GM12878 (cell line): Measurements from ENCODE around the gene DUSP16. TPM values are rescaled to one million over a fixed set of nuclear protein-coding genes. Genes with fewer than 3 reads are reported as not detected.

Experiments used
- BHLHE40 ChIP-seq, 2 experiments: fragments of 450-650 bp in 1 of 2; IDR thresholded peaks; 2 replicates each; pipeline ENCODE4 v1.6.1; 2011 to 2017; ENCODE audit warnings: low read depth in 2 of 2, borderline replicate concordance in 1 of 2, improper control_type of control experiment in 1 of 2, low read length in 1 of 2, mild to moderate bottlenecking in 1 of 2
- CBX3 ChIP-seq: fragments of 200-600 bp; sonication (generic); IDR thresholded peaks from 2 replicates; pipeline ENCODE4 v1.6.1; 2016; ENCODE audit warnings: low read depth, borderline replicate concordance
- DPF2 ChIP-seq: fragments of 450-650 bp; IDR thresholded peaks from 2 replicates; pipeline ENCODE4 v1.6.1; 2017; ENCODE audit warnings: mild to moderate bottlenecking
- EGR1 ChIP-seq, 2 experiments: IDR thresholded peaks; 1 replicate in 1 of 2; 2 replicates in 1 of 2; pipeline ENCODE4 v1.6.1; 2011 to 2012; ENCODE audit warnings: low read depth in 2 of 2, low read length in 2 of 2, borderline replicate concordance in 1 of 2, mild to moderate bottlenecking in 1 of 2, moderate library complexity in 1 of 2
- GATAD2B ChIP-seq: fragments of 450-650 bp; conservative IDR thresholded peaks from 2 replicates; pipeline ENCODE4 v1.6.1; 2017; ENCODE audit warnings: low read depth, mild to moderate bottlenecking, moderate library complexity
- HSF1 ChIP-seq: fragments of 150-350 bp; IDR thresholded peaks from 2 replicates; pipeline ENCODE4 v1.6.1; 2014; ENCODE audit warnings: mild to moderate bottlenecking, low read depth, low read length
- KAT2A ChIP-seq: conservative IDR thresholded peaks from 2 replicates; pipeline ENCODE4 v1.6.1; 2011; ENCODE audit warnings: low read depth, low read length; ENCODE audit not compliant: control insufficient read depth
- KLF5 ChIP-seq: fragments of 450-650 bp; IDR thresholded peaks from 2 replicates; pipeline ENCODE4 v1.6.1; 2014; ENCODE audit warnings: mild to moderate bottlenecking; ENCODE audit not compliant: partially characterized antibody
- MYB ChIP-seq: fragments of 150-350 bp; IDR thresholded peaks from 2 replicates; pipeline ENCODE4 v1.6.1; 2014; ENCODE audit warnings: mild to moderate bottlenecking, low read depth, low read length, borderline replicate concordance
- NFXL1 ChIP-seq: fragments of 450-650 bp; IDR thresholded peaks from 2 replicates; pipeline ENCODE4 v1.6.1; 2017; ENCODE audit warnings: antibody characterized with exemption, mild to moderate bottlenecking, borderline replicate concordance
- PAX8 ChIP-seq: fragments of 450-650 bp; IDR thresholded peaks from 2 replicates; pipeline ENCODE4 v1.6.1; 2017; ENCODE audit warnings: mild to moderate bottlenecking, moderate library complexity
- PBX3 ChIP-seq: IDR thresholded peaks from 2 replicates; pipeline ENCODE4 v1.6.1; 2011; ENCODE audit warnings: mild to moderate bottlenecking, low read depth, low read length, moderate library complexity; ENCODE audit not compliant: insufficient replicate concordance
- POU2F2 ChIP-seq: IDR thresholded peaks from 3 replicates; pipeline ENCODE4 v1.6.1; 2011; ENCODE audit warnings: low read depth, mild to moderate bottlenecking, low read length, borderline replicate concordance
- RAD51 ChIP-seq: fragments of 450-650 bp; IDR thresholded peaks from 2 replicates; pipeline ENCODE4 v1.6.1; 2016; ENCODE audit warnings: moderate library complexity, mild to moderate bottlenecking, inconsistent platforms
- RB1 ChIP-seq: fragments of 450-650 bp; formaldehyde crosslinking; IDR thresholded peaks from 2 replicates; pipeline ENCODE4 v1.6.1; 2017; ENCODE audit warnings: mild to moderate bottlenecking, borderline replicate concordance
- RBBP5 ChIP-seq: fragments of 200-600 bp; sonication (generic); conservative IDR thresholded peaks from 2 replicates; pipeline ENCODE4 v1.6.1; 2016
- SMARCA5 ChIP-seq: fragments of 450-650 bp; IDR thresholded peaks from 2 replicates; pipeline ENCODE4 v1.6.1; 2017; ENCODE audit warnings: mild to moderate bottlenecking
- SMC3 ChIP-seq: IDR thresholded peaks from 2 replicates; pipeline ENCODE4 v1.6.1; 2011; ENCODE audit warnings: low read length, improper control_type of control experiment, borderline replicate concordance
- SPI1 ChIP-seq: IDR thresholded peaks from 2 replicates; pipeline ENCODE4 v1.6.1; 2011; ENCODE audit warnings: low read depth, mild to moderate bottlenecking, low read length, moderate library complexity, borderline replicate concordance; ENCODE audit not compliant: insufficient read depth
- TCF12 ChIP-seq: IDR thresholded peaks from 2 replicates; pipeline ENCODE4 v1.6.1; 2011; ENCODE audit warnings: low read depth, mild to moderate bottlenecking, low read length
- ZBED1 ChIP-seq: IDR thresholded peaks from 2 replicates; pipeline ENCODE4 v1.6.1; 2016; ENCODE audit warnings: borderline replicate concordance
- ZNF274 ChIP-seq: IDR thresholded peaks from one replicate; pipeline ENCODE4 v1.8.0; 2011; ENCODE audit not compliant: insufficient read length, insufficient read depth
- ZNF687 ChIP-seq: fragments of 450-650 bp; IDR thresholded peaks from 2 replicates; pipeline ENCODE4 v1.6.1; 2017; ENCODE audit warnings: mild to moderate bottlenecking, moderate library complexity
- ZZZ3 ChIP-seq: IDR thresholded peaks from 2 replicates; pipeline ENCODE4 v1.6.1; 2011; ENCODE audit warnings: low read depth; ENCODE audit not compliant: control insufficient read depth, insufficient read length
- polyA plus RNA-seq, 11 experiments: library from polyadenylated mRNA; depleted of rRNA in 4 of 11; unstranded in 6 of 11; stranded (reverse) in 5 of 11; fragments of >200 nt; fragmentation: Nextera tagmentation in 4 of 11; fragmentation: Illumina TruSeq in 1 of 11; extraction: Ambion mirVana in 4 of 11; extraction: Trizol in 1 of 11; gene quantifications; 1 replicate in 1 of 11; 2 replicates in 10 of 11; pipeline versions ENCODE4 v1.2.1 to v1.2.3, GENCODE V29; 2011 to 2016; ENCODE audit warnings: inconsistent platforms in 2 of 11, missing spikeins in 2 of 11, low read depth in 1 of 11
- total RNA-seq, 4 experiments: library from RNA; depleted of rRNA in 3 of 4; stranded (reverse); fragments of >200 nt in 3 of 4; fragmentation: Illumina TruSeq in 1 of 4; extraction: Trizol in 1 of 4; gene quantifications; 2 replicates each; pipeline versions ENCODE4 v1.2.1 to v1.2.3, GENCODE V29; 2013 to 2021

The DUSP16 gene
- total and polyA plus RNA-seq, 10 of the 15 experiments (the other 5 are each of a cell fraction or from before 2014, with no cell fraction given) = 3.9 to 75.3 (median 26.8) TPM

GRCh38 chr12:12561371-12562015 is 1.2 kb downstream of the DUSP16 start (continued):
- TF ChIP-seq KLF5 (no peak), SPI1 (no peak), ZBED1 (no peak), PBX3 (no peak), EGR1 (IDR thresholded peaks at IDR 0.05; ENCODE audit: borderline replicate concordance in 1 of 2, low read depth in 2 of 2, low read length in 2 of 2) (peak in 1 of 2 experiments; percentile 52; a peak in 1 of 3 replicates), KAT2A (no peak), DPF2 (peak; percentile 83), MYB (no peak), SMARCA5 (peak; percentile 65; the same call in 1 of the 2 replicates), TCF12 (0 out of 2 replicates have a peak, but pooled peaks have one; percentile 17), HSF1 (no peak), ZNF687 (0 out of 2 replicates have a peak, but pooled peaks have one; percentile 52), POU2F2 (peak; percentile 73; the same call in 2 of the 3 replicates), ZNF274 (no peak), RAD51 (no peak; the same call in 1 of the 2 replicates), RB1 (no peak), BHLHE40 (IDR thresholded peaks at IDR 0.05; ENCODE audit: borderline replicate concordance in 1 of 2, low read depth in 2 of 2, low read length in 1 of 2) (peak; percentile 61 to 64; a peak in 3 of 4 replicates), RBBP5 (no peak), PAX8 (no peak), CBX3 (no peak), NFXL1 (no peak; the same call in 1 of the 2 replicates), GATAD2B (peak; percentile 87; the same call in 1 of the 2 replicates), ZZZ3 (no peak), SMC3 (0 out of 2 replicates have a peak, but pooled peaks have one; percentile 12)
